Gastrocnemius medialis (tissue), 4 donors: ENCODE measurements around the gene DTYMK.

Source experiments
- POLR2A ChIP-seq, 2 donors: fragments of 450-650 bp; IDR thresholded peaks; one replicate each; pipeline ENCODE4 v1.6.1; 2017; ENCODE audit warnings: antibody characterized with exemption in 2 of 2, mild to moderate bottlenecking in 2 of 2, moderate library complexity in 2 of 2
- TF ChIP-seq, protein P1 (sequence below), 5 experiments: fragments of 450-650 bp in 3 of 5; fragments of 200-600 bp in 2 of 5; sonication (generic) in 2 of 5; IDR thresholded peaks in 4 of 5; conservative IDR thresholded peaks in 1 of 5; 1 replicate in 4 of 5; 2 replicates in 1 of 5; pipeline ENCODE4 v1.5.1; 2016 to 2019; ENCODE audit warnings: antibody characterized with exemption in 5 of 5, mild to moderate bottlenecking in 3 of 5, moderate library complexity in 3 of 5

DNA sequence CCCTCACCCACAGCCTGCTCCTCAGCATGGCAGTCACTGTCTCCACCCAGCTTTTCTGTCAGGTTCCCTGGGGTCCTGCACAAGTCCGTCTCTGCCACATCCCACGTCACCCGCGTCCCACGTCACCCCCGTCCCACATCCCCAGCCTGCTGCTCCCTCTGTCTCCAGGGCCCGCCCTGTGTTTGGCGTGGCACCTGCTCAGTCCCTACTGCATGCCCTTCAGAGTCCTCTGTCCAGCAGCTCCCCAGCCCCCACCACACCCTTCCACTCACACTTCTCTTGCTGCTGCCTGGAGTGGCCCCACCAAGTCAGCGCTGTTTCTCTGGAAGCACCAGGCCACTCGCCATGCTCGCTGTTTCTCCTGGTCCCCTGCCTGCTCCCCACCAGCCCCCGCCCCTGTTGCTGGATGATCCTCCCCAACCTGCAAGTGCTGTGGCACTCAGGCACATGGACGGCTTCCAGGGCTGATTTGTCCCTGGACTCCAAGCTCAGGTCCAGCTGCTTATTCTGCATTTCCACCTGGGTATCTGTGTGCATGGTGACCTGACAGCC, 30.3 kb downstream of the DTYMK start:
- no peak for TF ChIP-seq POLR2A (IDR thresholded peaks at IDR 0.05)
- TF ChIP-seq, protein P1, sequence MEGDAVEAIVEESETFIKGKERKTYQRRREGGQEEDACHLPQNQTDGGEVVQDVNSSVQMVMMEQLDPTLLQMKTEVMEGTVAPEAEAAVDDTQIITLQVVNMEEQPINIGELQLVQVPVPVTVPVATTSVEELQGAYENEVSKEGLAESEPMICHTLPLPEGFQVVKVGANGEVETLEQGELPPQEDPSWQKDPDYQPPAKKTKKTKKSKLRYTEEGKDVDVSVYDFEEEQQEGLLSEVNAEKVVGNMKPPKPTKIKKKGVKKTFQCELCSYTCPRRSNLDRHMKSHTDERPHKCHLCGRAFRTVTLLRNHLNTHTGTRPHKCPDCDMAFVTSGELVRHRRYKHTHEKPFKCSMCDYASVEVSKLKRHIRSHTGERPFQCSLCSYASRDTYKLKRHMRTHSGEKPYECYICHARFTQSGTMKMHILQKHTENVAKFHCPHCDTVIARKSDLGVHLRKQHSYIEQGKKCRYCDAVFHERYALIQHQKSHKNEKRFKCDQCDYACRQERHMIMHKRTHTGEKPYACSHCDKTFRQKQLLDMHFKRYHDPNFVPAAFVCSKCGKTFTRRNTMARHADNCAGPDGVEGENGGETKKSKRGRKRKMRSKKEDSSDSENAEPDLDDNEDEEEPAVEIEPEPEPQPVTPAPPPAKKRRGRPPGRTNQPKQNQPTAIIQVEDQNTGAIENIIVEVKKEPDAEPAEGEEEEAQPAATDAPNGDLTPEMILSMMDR (IDR thresholded peaks at IDR 0.05 in 4 of 5, conservative IDR thresholded peaks at IDR 0.05 in 1 of 5): no peak
